Peyer's patch (tissue), 4 donors: ENCODE data around the gene ADGRB3. TPM values are rescaled to one million over a fixed set of nuclear protein-coding genes. Genes with fewer than 3 reads are reported as not detected.

Experiments used
- DNase-seq, 3 donors: peaks; one replicate each; pipeline ENCODE4 v3.0.0-alpha.2; 2017 to 2019
- H3K27ac ChIP-seq, 4 donors: fragments of 200-600 bp; sonication (generic); one replicate each; pipeline ENCODE4 v1.5.1; 2016 to 2019
- H3K27me3 ChIP-seq, 2 donors: fragments of 200-600 bp; sonication (generic); one replicate each; pipeline ENCODE4 v1.5.1; 2019
- H3K36me3 ChIP-seq, 3 donors: fragments of 200-600 bp; sonication (generic); one replicate each; pipeline ENCODE4 v1.5.1; 2016 to 2019
- H3K4me1 ChIP-seq, 4 donors: fragments of 200-600 bp; sonication (generic); one replicate each; pipeline ENCODE4 v1.5.1; 2016 to 2019
- H3K4me3 ChIP-seq, 4 donors: fragments of 200-600 bp; sonication (generic); 1 replicate in 3 of 4; 2 replicates in 1 of 4; pipeline ENCODE4 v1.5.1; 2016 to 2019; ENCODE audit warnings: mild to moderate bottlenecking in 1 of 4
- H3K9me3 ChIP-seq, 4 donors: fragments of 200-600 bp; sonication (generic); one replicate each; pipeline ENCODE4 v1.5.1; 2016 to 2019; ENCODE audit warnings: mild to moderate bottlenecking in 1 of 4
- POLR2A ChIP-seq, 2 donors: fragments of 450-650 bp; IDR thresholded peaks; one replicate each; pipeline ENCODE4 v1.5.1; 2017; ENCODE audit warnings: antibody characterized with exemption in 2 of 2, mild to moderate bottlenecking in 2 of 2, moderate library complexity in 2 of 2
- total RNA-seq, 4 donors: library from RNA; depleted of rRNA; stranded (reverse); fragments of >200 nt; gene quantifications; one replicate each; pipeline ENCODE4 v1.1.0, GENCODE V29; 2016
- TF ChIP-seq, protein P1 (sequence below), 6 experiments: fragments of 450-650 bp in 4 of 6; fragments of 200-600 bp in 2 of 6; sonication (generic) in 1 of 6; IDR thresholded peaks; one replicate each; pipeline ENCODE4 v1.5.1; 2017 to 2019; ENCODE audit warnings: antibody characterized with exemption in 6 of 6, mild to moderate bottlenecking in 3 of 6, moderate library complexity in 1 of 6

Gene ADGRB3
- total RNA-seq, 4 donors from 2014 or later = 1.2 to 9.9 (median 2.5) TPM

DNA sequence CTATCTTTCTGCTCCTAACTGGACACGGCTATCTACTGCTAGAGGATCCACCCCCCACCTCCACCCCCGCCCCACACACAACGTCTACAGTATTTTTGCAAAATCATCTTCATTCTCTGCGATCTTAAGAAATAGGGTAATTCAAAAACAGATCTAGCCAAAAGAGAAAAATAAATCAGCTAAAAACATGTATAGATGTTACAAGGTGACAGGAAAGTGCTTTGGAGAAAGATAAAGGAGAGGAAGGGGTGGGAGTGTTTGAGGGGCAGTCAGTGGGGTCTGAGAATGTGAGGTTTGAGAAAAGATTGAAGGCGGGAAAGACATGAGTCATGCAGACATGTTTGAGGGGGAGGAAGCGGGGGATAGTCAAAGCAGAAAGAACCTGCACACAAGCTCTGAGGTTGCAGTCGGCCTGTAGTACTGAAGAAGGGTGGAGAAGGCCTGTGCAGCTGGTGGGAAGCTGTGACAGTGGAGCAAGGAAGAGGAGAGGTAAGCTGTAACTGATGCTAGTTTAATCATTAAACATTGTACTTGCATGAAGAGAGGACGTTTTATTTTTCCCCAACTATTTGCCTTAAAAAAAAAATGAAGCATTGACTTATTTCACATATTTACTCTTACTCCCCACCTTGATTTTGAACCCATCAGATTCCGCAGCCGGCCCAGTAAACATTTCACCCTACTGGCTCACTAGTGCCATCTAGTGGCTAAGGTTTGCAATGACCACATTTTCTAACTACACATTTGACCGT is 332.6 kb downstream of the ADGRB3 start:
- no peak overlapping the region for H3K4me3 ChIP-seq
- no peaks in the 10 kb centered on the region for H3K36me3 ChIP-seq
- TF ChIP-seq, protein P1, sequence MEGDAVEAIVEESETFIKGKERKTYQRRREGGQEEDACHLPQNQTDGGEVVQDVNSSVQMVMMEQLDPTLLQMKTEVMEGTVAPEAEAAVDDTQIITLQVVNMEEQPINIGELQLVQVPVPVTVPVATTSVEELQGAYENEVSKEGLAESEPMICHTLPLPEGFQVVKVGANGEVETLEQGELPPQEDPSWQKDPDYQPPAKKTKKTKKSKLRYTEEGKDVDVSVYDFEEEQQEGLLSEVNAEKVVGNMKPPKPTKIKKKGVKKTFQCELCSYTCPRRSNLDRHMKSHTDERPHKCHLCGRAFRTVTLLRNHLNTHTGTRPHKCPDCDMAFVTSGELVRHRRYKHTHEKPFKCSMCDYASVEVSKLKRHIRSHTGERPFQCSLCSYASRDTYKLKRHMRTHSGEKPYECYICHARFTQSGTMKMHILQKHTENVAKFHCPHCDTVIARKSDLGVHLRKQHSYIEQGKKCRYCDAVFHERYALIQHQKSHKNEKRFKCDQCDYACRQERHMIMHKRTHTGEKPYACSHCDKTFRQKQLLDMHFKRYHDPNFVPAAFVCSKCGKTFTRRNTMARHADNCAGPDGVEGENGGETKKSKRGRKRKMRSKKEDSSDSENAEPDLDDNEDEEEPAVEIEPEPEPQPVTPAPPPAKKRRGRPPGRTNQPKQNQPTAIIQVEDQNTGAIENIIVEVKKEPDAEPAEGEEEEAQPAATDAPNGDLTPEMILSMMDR (IDR thresholded peaks at IDR 0.05) = peak; percentile 18 to 75 (median 62)
- TF ChIP-seq POLR2A (IDR thresholded peaks at IDR 0.05) = no peak
- H3K27ac ChIP-seq = no peak overlapping the region
- no peaks in the 10 kb centered on the region for H3K27me3 ChIP-seq
- no peaks in the 10 kb centered on the region for H3K9me3 ChIP-seq
- H3K4me1 ChIP-seq = no peaks in the 10 kb centered on the region
- DNase-seq = peak in 2 of 3 donors; percentile 26 to 69

DNA sequence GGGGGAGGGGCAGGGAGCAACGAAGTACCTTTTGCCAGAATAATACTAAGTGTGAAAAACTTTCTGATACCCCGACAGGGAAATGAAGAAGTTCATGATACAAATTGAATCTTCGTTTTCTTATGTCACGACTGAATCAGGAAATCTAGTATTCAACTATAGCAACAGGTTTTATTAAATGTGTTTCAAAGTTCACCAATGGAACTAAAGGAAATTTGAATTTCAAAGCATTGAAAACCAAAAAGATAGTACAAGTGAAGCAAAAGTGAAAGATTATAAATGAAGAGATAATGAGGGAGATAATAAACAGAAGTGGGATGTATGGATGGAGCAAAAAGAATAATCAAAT is 333.2 kb downstream of the ADGRB3 start:
- no peak overlapping the region for H3K4me3 ChIP-seq
- DNase-seq = peak in 1 of 3 donors; percentile 51

DNA sequence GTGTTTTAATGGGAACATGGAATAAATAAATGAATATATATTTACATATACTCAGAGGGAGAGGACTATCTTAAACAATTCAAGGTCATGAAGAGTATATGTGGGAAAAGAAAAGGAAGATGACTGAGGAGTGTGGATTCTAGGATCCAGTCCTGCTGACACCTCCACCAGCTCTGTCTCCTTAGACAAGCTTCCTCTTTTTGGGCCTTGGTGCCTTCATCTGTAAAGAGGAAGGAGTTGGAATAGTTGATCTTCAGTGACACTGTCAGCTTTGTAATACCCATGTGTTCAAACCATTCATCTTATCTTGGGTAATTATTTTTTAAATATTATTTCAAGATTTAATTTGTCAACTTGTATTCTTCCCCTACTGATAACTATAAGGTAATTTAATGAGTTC is 338.0 kb downstream of the ADGRB3 start:
- TF ChIP-seq, protein P1 (IDR thresholded peaks at IDR 0.05) = no peak
- TF ChIP-seq POLR2A (IDR thresholded peaks at IDR 0.05) = no peak
- no peak overlapping the region for H3K27ac ChIP-seq
- H3K4me1 ChIP-seq = no peaks in the 10 kb centered on the region
- no peaks in the 10 kb centered on the region for H3K36me3 ChIP-seq
- no peak for DNase-seq
- H3K9me3 ChIP-seq = no peaks in the 10 kb centered on the region
- H3K4me3 ChIP-seq = no peak overlapping the region
- no peaks in the 10 kb centered on the region for H3K27me3 ChIP-seq

More for the DNA sequence above, 333.2 kb downstream of the ADGRB3 start:
- Histone ChIP-seq H3K27ac (no peak overlapping the region), H3K36me3 (no peaks in the 10 kb centered on the region), H3K4me1 (no peaks in the 10 kb centered on the region), H3K27me3 (no peaks in the 10 kb centered on the region), H3K9me3 (no peaks in the 10 kb centered on the region)
- TF ChIP-seq POLR2A (IDR thresholded peaks at IDR 0.05) = no peak
- TF ChIP-seq, protein P1 (IDR thresholded peaks at IDR 0.05) = no peak

DNA sequence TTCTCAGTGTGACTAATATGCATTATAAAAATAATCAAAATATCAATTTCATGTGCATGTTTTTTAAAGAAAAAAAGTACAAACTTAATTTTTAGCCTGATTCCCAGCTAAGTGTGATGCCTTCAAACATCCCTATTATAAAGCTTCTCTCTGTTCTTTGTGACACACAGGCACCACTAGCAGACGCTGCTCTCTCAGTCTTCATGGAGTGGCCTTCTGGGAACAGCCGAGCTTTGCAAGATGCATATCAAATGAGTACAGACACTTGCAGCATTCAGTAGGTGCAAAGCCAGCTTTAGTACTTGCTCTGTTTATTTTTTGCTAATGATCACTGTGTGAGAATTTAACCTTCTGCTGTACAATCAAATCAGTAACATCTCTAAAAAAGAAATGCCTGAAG is 340.0 kb downstream of the ADGRB3 start:
- Histone ChIP-seq H3K36me3 (no peaks in the 10 kb centered on the region), H3K9me3 (no peaks in the 10 kb centered on the region), H3K27ac (no peak overlapping the region), H3K4me1 (no peaks in the 10 kb centered on the region), H3K27me3 (no peaks in the 10 kb centered on the region), H3K4me3 (no peak overlapping the region)
- TF ChIP-seq, protein P1 (IDR thresholded peaks at IDR 0.05) = no peak
- no peak for TF ChIP-seq POLR2A (IDR thresholded peaks at IDR 0.05)
- DNase-seq = no peak

DNA sequence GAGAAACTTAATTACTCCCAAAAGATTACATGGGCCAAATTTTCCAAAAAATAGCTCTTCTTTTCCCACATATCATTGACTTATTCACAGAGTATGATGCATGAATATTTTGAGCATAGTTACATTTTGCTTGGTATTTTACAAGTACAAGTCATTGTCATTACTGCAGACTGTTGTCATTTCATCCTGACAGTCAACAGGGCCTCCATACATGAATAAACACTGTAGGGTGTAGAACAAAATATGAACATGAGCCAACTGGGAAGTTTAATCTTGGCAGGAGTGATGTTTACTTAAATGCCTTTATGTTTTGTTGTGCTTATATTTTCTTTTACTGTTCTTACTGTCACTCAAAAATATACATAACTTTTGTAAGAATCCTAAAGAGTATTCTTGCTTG is 340.7 kb downstream of the ADGRB3 start:
- no peak overlapping the region for H3K4me3 ChIP-seq
- H3K4me1 ChIP-seq = no peaks in the 10 kb centered on the region
- TF ChIP-seq, protein P1 (IDR thresholded peaks at IDR 0.05) = no peak
- no peak for TF ChIP-seq POLR2A (IDR thresholded peaks at IDR 0.05)
- DNase-seq = no peak
- no peak overlapping the region for H3K27ac ChIP-seq
- H3K27me3 ChIP-seq = no peaks in the 10 kb centered on the region
- H3K9me3 ChIP-seq = no peaks in the 10 kb centered on the region
- no peaks in the 10 kb centered on the region for H3K36me3 ChIP-seq
